Raji (cell line): ENCODE measurements around the gene C1orf35.
A peak's percentile ranks its signal among the peaks of the same experiment; 100 is the strongest.

Experiments
- POLR2A ChIP-seq: IDR thresholded peaks from 2 replicates; pipeline ENCODE4 v1.6.1; 2011; ENCODE audit warnings: low read depth, low read length, control low read depth; ENCODE audit not compliant: insufficient read depth

The C1orf35 gene

GRCh38 chr1:228070851-228071250 lies 32.3 kb downstream of the C1orf35 start:
- 0 out of 2 replicates have a peak, but pooled peaks have one; percentile 16 for TF ChIP-seq POLR2A

GRCh38 chr1:228070173-228070572 lies 33.0 kb downstream of the C1orf35 start:
- TF ChIP-seq POLR2A, result no peak

GRCh38 chr1:228068359-228068758 lies 34.8 kb downstream of the C1orf35 start:
- no peak for TF ChIP-seq POLR2A

- no peak for TF ChIP-seq POLR2A
Measured at GRCh38 chr1:228066891-228067654, 36.1 kb downstream of the C1orf35 start.

- no peak for TF ChIP-seq POLR2A
Measured at GRCh38 chr1:228066416-228066815, 36.7 kb downstream of the C1orf35 start.

GRCh38 chr1:228065543-228066347 lies 37.4 kb downstream of the C1orf35 start:
- no peak for TF ChIP-seq POLR2A

GRCh38 chr1:228064741-228065542 lies 38.2 kb downstream of the C1orf35 start:
- TF ChIP-seq POLR2A, result no peak

GRCh38 chr1:228064296-228064695 lies 38.8 kb downstream of the C1orf35 start:
- no peak for TF ChIP-seq POLR2A

GRCh38 chr1:228063251-228064191 lies 39.6 kb downstream of the C1orf35 start:
- TF ChIP-seq POLR2A, result no peak

GRCh38 chr1:228062812-228063211 lies 40.3 kb downstream of the C1orf35 start:
- no peak for TF ChIP-seq POLR2A

GRCh38 chr1:228062085-228062791 lies 40.9 kb downstream of the C1orf35 start:
- TF ChIP-seq POLR2A, result no peak

GRCh38 chr1:228061411-228062084 lies 41.6 kb downstream of the C1orf35 start:
- no peak for TF ChIP-seq POLR2A

- TF ChIP-seq POLR2A, result no peak
Measured at GRCh38 chr1:228060458-228061190, 42.5 kb downstream of the C1orf35 start.
